ENCODE results near the gene GOLGA8J.
"Not testable (repeated sequence)": the region's sequence is repeated elsewhere in the genome, so short reads cannot be mapped to it uniquely, and the experiment has no call there.

Gene GOLGA8J

DNA sequence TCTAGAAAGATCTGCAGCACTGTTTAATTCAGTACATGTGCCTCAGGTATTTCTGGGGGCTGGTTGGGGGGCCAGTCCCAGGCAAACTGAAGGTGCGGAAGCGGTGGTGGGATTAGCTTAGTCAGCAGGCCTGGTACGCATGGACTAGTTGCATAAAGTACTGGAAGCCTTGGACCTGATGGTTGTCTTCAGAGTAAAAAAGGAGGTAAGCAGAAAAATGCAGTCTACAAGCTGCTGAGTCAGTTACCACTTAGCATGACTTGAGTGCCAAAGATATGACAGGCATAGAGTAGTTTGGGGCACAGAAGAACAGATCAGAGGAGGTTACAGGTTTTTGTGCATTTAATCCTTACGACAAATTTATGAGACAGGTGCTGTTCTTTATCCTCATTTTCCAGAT lies 19.9 kb upstream of the GOLGA8J start:
- Histone ChIP-seq H3K4me3 (no peak overlapping the region), H3K27ac (no peak overlapping the region)
- DNase-seq (ENCODE audit: low spot score) = no peak
- TF ChIP-seq, protein P1, sequence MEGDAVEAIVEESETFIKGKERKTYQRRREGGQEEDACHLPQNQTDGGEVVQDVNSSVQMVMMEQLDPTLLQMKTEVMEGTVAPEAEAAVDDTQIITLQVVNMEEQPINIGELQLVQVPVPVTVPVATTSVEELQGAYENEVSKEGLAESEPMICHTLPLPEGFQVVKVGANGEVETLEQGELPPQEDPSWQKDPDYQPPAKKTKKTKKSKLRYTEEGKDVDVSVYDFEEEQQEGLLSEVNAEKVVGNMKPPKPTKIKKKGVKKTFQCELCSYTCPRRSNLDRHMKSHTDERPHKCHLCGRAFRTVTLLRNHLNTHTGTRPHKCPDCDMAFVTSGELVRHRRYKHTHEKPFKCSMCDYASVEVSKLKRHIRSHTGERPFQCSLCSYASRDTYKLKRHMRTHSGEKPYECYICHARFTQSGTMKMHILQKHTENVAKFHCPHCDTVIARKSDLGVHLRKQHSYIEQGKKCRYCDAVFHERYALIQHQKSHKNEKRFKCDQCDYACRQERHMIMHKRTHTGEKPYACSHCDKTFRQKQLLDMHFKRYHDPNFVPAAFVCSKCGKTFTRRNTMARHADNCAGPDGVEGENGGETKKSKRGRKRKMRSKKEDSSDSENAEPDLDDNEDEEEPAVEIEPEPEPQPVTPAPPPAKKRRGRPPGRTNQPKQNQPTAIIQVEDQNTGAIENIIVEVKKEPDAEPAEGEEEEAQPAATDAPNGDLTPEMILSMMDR (IDR thresholded peaks at IDR 0.05) = no peak

DNA sequence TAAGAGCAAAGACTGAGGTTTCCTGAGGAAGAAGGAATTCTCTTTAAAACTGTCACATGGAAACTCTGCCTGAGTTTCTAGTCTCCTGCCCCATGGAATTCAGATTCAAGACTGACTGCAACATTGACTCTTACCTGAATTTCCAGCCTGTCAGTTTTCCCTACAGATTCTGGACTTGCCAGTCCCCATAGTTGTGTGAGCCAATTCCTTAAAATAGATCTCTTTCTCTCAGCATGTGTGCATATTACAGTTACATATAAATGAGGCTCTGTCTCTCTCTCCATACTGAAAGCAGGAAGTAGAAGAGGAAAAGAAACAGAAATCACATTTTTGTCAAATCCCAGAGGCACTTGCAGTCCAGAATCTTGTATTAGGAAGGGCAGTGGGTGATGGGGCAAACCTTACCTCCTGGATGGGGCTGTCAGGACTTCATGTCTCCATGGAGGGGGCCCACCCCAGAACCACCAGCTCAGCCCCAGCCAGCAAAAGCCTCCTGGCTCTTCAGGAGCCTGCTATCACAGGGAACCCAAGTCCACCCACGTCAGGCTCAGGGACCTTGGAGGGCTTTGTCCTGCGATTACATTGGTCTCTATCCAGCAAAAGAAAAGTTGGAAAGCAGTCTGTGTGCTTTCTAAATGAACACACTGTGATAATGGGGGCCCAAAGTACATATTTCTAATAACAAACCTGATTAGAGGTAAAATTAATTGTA lies 18.8 kb upstream of the GOLGA8J start:
- H3K27ac ChIP-seq = no peak overlapping the region
- DNase-seq (ENCODE audit: low spot score) = no peak
- H3K4me3 ChIP-seq = no peak overlapping the region
- TF ChIP-seq, protein P1 (IDR thresholded peaks at IDR 0.05) = no peak

DNA sequence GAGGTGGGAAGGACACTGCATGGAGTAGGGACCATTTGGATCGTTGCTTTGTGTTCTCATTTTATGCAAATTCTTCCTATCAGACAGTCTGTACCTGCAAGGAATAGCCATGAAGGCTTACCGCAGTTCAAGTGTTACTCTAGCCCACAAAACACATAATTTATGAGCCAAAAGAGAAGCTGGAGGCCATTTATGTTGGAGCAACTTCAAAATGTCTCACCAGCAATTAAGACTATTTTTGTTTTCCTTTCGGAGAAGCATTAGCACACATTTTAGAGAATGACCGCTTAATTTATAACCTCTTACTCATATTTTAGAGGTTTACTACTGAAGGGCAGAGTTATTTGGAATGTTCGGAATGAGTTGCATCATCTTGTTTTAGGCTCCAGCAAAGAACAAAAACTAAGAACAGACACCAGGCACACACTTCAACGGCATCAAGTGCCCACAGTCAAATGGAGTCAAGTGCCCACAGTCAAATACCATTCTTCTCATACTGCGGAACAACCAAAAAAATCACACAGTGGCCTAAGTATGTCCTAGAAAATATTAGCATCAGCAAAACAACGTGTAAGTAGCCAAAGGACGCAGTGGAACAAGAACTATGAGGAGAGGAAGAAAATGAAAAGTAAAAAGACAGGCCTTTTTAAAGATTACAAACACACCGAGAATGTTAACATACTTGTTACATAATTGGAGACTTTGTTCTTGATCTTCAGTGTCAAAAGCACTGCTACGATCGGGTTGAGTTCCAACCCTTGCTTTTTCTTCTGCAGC lies 17.5 kb upstream of the GOLGA8J start:
- Histone ChIP-seq H3K27ac (no peak overlapping the region), H3K4me3 (no peak overlapping the region)
- DNase-seq (ENCODE audit: low spot score) = no peak
- TF ChIP-seq, protein P1 (IDR thresholded peaks at IDR 0.05) = no peak

DNA sequence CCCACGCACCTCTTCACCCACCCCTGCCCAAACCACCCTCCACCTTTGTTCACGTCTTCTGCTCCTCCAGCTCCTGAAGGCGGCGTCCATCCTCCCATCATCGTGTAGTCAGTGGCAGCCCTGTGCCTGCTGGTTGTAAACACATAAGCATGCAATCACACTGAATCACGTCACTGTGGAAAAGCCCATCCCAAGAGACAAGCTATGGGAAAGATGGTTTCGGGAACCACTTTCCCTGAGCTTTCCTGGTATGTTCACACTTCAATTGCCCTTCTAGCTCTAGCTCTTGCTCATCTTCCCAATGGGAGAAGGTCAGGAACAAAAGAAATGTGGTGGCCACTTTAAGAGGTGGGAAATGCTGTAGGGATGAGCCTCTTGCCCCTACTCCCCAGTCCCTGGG lies 14.4 kb upstream of the GOLGA8J start:
- Histone ChIP-seq H3K4me3 (no peak overlapping the region), H3K27ac (no peak overlapping the region)
- no peak for DNase-seq (ENCODE audit: low spot score)
- TF ChIP-seq, protein P1 (IDR thresholded peaks at IDR 0.05) = no peak

DNA sequence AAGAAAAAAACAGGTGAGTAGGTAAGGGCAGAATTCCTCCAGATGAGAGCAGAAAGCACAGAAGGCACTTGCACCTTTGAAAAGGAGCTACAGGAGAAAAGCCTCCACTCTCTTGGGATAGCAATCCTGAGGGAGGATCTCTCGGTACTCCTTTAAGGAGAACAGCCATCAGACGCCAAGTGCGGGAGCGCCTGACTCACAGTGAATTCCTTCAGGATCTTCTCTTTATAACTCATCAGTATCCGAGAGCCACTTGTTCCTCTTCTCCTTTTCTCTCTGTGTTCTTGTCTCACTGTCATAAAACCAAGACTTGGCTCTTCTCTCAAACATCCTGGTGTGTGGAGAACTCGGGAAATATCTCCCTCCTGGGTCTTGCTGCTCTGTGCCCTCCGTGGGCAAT lies 10.1 kb upstream of the GOLGA8J start:
- Histone ChIP-seq H3K4me3 (no peak overlapping the region), H3K27ac (no peak overlapping the region)
- TF ChIP-seq, protein P1 (IDR thresholded peaks at IDR 0.05) = no peak
- DNase-seq (ENCODE audit: low spot score) = no peak

DNA sequence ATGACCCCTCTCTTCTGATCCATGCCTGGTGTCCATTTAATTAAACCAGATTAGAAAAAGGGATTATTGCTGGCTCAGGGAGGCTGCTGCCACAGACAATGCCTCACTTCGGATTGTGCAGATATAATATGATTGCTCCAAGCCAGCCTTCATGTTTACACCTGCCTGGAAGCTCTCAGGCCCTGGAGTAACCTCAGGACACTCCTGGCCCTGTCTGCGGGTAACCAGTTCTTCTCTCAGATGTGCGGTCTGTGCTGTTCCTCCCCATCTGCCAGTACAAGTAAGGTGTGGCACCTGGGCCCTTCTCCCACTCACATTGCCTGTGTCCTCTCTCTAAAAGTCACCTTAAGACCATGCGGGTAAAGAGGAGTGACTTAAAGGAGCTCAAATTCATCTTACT lies 8.8 kb upstream of the GOLGA8J start:
- no peak for DNase-seq (ENCODE audit: low spot score)
- no peak overlapping the region for H3K27ac ChIP-seq
- TF ChIP-seq, protein P1 (IDR thresholded peaks at IDR 0.05) = no peak
- no peak overlapping the region for H3K4me3 ChIP-seq

DNA sequence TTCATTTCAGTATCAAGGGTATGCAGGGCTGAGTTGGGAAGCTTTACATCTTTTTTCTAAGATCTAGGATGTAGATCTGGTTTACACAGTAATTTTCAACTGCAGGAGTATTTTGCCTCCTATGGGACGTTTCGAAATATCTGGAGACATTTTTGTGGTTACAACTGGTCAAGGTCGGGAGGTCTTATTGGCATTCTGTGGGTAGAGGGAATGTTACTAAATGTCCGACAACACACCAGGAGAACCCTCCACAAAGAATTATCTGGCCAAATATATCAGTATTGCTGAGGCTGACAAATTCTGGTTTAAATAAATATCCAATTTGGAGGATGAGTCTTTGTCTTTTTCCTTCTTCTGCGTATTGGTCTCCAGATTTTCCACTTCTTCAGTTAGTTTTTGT lies 1.9 kb upstream of the GOLGA8J start:
- not testable (repeated sequence) for DNase-seq (ENCODE audit: low spot score); H3K4me3 ChIP-seq; H3K27ac ChIP-seq

DNA sequence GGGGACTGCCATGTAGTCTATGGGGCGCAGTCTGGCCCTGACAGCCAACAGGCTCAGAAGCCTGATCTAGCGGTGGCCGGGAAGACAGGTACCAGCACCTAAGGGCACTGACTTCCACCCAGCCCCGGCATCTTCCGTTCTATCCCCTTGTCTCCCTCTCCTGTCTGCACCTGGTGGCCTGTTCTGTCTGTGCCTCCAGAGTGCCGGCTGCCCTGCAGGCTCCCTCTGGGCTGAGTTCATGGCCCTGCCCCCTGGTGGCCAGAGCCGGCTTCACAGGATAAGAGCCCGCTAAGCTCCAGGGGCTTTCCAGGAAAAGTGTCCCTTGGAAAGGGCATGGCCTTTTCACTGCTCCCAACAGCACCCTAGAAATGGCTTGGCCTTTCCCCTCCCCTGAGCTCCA lies 15.1 kb downstream of the GOLGA8J start:
- DNase-seq (ENCODE audit: low spot score); H3K4me3 ChIP-seq; H3K27ac ChIP-seq: not testable (repeated sequence)

DNA sequence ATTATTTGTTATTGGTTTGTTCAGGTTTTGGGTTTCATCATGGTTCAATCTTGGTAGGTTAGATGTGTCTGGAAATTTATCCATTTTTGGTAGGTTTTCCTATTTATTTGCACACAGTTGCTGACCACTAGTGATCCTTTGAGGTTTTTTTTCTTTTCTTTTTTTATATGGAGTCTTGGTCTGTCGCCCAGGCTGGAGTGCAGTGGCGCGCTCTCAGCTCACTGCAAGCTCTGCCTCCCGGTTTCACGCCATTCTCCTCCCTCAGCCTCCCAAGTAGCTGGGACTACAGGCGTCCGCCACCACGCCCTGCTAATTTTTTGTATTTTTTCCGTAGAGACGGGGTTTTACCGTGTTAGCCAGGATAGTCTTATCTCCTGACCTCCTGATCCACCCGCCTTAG lies 20.1 kb downstream of the GOLGA8J start:
- DNase-seq (ENCODE audit: low spot score); H3K4me3 ChIP-seq; H3K27ac ChIP-seq: not testable (repeated sequence)

DNA sequence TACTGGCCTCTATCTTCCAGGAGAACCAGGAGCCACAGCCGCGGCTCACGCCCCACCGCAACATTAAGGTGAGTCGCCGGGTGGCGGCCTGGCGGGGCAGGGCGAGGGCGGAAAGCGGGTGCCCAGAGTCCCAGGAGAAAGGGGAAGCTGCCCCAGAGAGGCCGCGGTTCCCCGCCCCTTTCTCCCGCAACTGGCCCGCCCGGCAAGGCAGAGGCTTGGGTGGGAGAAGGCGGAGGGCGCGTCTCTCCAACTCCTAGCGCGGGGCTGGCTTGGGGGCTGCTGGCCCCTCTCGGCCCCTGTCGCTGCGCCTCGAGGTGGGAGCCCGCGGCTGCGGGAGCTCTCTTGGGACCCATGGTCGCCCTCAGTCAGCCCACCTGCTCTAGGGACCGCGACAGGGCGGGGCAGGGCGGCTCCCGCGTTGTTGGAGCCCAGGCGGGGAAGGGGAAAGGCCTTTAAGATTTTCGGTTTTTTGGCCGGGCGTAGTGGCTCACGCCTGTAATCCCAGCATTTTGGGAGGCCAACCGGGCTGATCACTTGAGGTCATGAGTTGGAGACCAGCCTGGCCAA lies 21.3 kb downstream of the GOLGA8J start:
- not testable (repeated sequence) for DNase-seq (ENCODE audit: low spot score); H3K4me3 ChIP-seq; H3K27ac ChIP-seq

DNA sequence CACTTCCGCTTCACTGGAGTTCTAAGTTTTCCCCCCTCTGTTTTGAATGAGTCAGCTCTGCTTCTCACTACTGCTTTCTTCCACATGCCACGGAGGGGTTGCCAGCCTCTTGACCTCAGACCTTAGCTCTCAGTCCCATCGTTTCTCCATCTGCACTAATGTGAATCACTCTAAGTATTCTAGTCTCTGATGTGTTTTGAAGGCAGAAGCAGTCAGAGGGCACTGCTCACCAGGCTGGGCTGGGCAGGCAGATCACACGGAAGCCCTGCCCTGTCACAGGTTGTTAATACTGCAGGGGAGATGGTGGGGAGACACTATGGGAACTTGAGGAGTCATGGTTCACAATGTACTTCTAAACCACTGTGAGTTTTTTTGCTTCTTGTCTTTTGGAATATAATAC lies 27.8 kb downstream of the GOLGA8J start:
- DNase-seq (ENCODE audit: low spot score); H3K27ac ChIP-seq; H3K4me3 ChIP-seq: not testable (repeated sequence)
